GM18873 (cell line): ENCODE measurements around the gene PPFIA1.
"Not testable (repeated sequence)": the region's sequence is repeated elsewhere in the genome, so short reads cannot be mapped to it uniquely, and the experiment has no call there.

Experiments used
- ATAC-seq: cut with Tn5 transposase; IDR thresholded peaks from one replicate; pipeline ENCODE4 v1.9.1; 2021; ENCODE audit warnings: mild to moderate bottlenecking, moderate library complexity, moderate number of reproducible peaks; ENCODE audit not compliant: unreplicated experiment, low FRiP score

Gene PPFIA1

GRCh38 chr11:70319396-70320076 is 49.0 kb downstream of the PPFIA1 start:
- no peak for ATAC-seq

- ATAC-seq = no peak
Measured at GRCh38 chr11:70322666-70323065, 52.2 kb downstream of the PPFIA1 start.

GRCh38 chr11:70323806-70324205 is 53.3 kb downstream of the PPFIA1 start:
- no peak for ATAC-seq

GRCh38 chr11:70324376-70325115 is 54.1 kb downstream of the PPFIA1 start:
- ATAC-seq = no peak

GRCh38 chr11:70325824-70326223 is 55.3 kb downstream of the PPFIA1 start:
- ATAC-seq = no peak

- no peak for ATAC-seq
Measured at GRCh38 chr11:70326365-70326811, 55.9 kb downstream of the PPFIA1 start.

GRCh38 chr11:70326833-70327232 is 56.3 kb downstream of the PPFIA1 start:
- no peak for ATAC-seq

GRCh38 chr11:70327717-70328116 is 57.2 kb downstream of the PPFIA1 start:
- ATAC-seq = no peak

GRCh38 chr11:70328556-70328955 is 58.1 kb downstream of the PPFIA1 start:
- ATAC-seq = no peak

- not testable (repeated sequence) for ATAC-seq
Measured at GRCh38 chr11:70331320-70331843, 60.9 kb downstream of the PPFIA1 start.

GRCh38 chr11:70331901-70332300 is 61.4 kb downstream of the PPFIA1 start:
- no peak for ATAC-seq

- ATAC-seq = no peak
Measured at GRCh38 chr11:70332567-70332966, 62.1 kb downstream of the PPFIA1 start.

- no peak for ATAC-seq
Measured at GRCh38 chr11:70333261-70333660, 62.8 kb downstream of the PPFIA1 start.

- ATAC-seq = no peak
Measured at GRCh38 chr11:70334351-70334995, 64.0 kb downstream of the PPFIA1 start.

GRCh38 chr11:70335511-70335910 is 65.0 kb downstream of the PPFIA1 start:
- no peak for ATAC-seq

- no peak for ATAC-seq
Measured at GRCh38 chr11:70338594-70338993, 68.1 kb downstream of the PPFIA1 start.

- ATAC-seq = no peak
Measured at GRCh38 chr11:70339066-70339465, 68.6 kb downstream of the PPFIA1 start.

GRCh38 chr11:70341881-70342429 is 71.5 kb downstream of the PPFIA1 start:
- ATAC-seq = no peak

- no peak for ATAC-seq
Measured at GRCh38 chr11:70343636-70344035, 73.1 kb downstream of the PPFIA1 start.

GRCh38 chr11:70348191-70348590 is 77.7 kb downstream of the PPFIA1 start:
- ATAC-seq = no peak

- ATAC-seq = no peak
Measured at GRCh38 chr11:70348608-70349007, 78.1 kb downstream of the PPFIA1 start.
